ENCODE measurements around the gene CACNB2. TPM values are rescaled to one million over a fixed set of nuclear protein-coding genes. Genes with fewer than 3 reads are reported as not detected.
"Not testable (repeated sequence)": the region's sequence is repeated elsewhere in the genome, so short reads cannot be mapped to it uniquely, and the experiment has no call there.

The CACNB2 gene
- polyA plus RNA-seq, 1 experiment = 0.12 TPM

GRCh38 chr10:18577823-18578685 lies 437.8 kb downstream of the CACNB2 start:
- ChIA-PET POLR2A (no interaction called here), CTCF (no interaction called here)
- no peak overlapping the region for H3K4me3 ChIP-seq (ENCODE audit: low read depth, low read length)
- no peaks in the 10 kb centered on the region for H3K36me3 ChIP-seq (ENCODE audit: control insufficient read depth, insufficient read depth, low read length)
- no peak for DNase-seq (ENCODE audit: low read depth)
- no peak for TF ChIP-seq CTCF (IDR thresholded peaks at IDR 0.05; ENCODE audit: insufficient read depth, low read depth, low read length)
- no peaks in the 10 kb centered on the region for H3K27me3 ChIP-seq (ENCODE audit: control insufficient read depth, insufficient read depth, low read length)

GRCh38 chr10:18582803-18583202 lies 442.6 kb downstream of the CACNB2 start:
- H3K27me3 ChIP-seq (ENCODE audit: control insufficient read depth, insufficient read depth, low read length) = no peaks in the 10 kb centered on the region
- no peak for DNase-seq (ENCODE audit: low read depth)
- ChIA-PET POLR2A (no interaction called here), CTCF (no interaction called here)
- TF ChIP-seq CTCF (IDR thresholded peaks at IDR 0.05; ENCODE audit: insufficient read depth, low read depth, low read length) = no peak
- no peak overlapping the region for H3K4me3 ChIP-seq (ENCODE audit: low read depth, low read length)
- H3K36me3 ChIP-seq (ENCODE audit: control insufficient read depth, insufficient read depth, low read length) = no peaks in the 10 kb centered on the region

- no peak for DNase-seq (ENCODE audit: low read depth)
- POLR2A ChIA-PET = no interaction called here
- Histone ChIP-seq H3K4me3 (ENCODE audit: low read depth, low read length) (no peak overlapping the region), H3K36me3 (ENCODE audit: control insufficient read depth, insufficient read depth, low read length) (no peaks in the 10 kb centered on the region), H3K27me3 (ENCODE audit: control insufficient read depth, insufficient read depth, low read length) (no peaks in the 10 kb centered on the region)
- CTCF ChIA-PET = no interaction called here
- TF ChIP-seq CTCF (IDR thresholded peaks at IDR 0.05; ENCODE audit: insufficient read depth, low read depth, low read length) = no peak
Observed at GRCh38 chr10:18583575-18584270, 443.5 kb downstream of the CACNB2 start.

- DNase-seq (ENCODE audit: low read depth); POLR2A ChIA-PET; H3K27me3 ChIP-seq (ENCODE audit: control insufficient read depth, insufficient read depth, low read length); H3K4me3 ChIP-seq (ENCODE audit: low read depth, low read length); H3K36me3 ChIP-seq (ENCODE audit: control insufficient read depth, insufficient read depth, low read length): not testable (repeated sequence)
- CTCF ChIA-PET = interaction anchor here (1.4 kb wide), 1 partner anchor 12 kb away, joined by 4 read pairs; no protein-coding TSS in a partner anchor
Observed at GRCh38 chr10:18586637-18587036, 446.4 kb downstream of the CACNB2 start.

- H3K36me3 ChIP-seq (ENCODE audit: control insufficient read depth, insufficient read depth, low read length); H3K27me3 ChIP-seq (ENCODE audit: control insufficient read depth, insufficient read depth, low read length); POLR2A ChIA-PET; H3K4me3 ChIP-seq (ENCODE audit: low read depth, low read length); DNase-seq (ENCODE audit: low read depth): not testable (repeated sequence)
- CTCF ChIA-PET = interaction anchor here (0.6 kb wide), 1 partner anchor 111 kb away, joined by 3 read pairs; no protein-coding TSS in a partner anchor
Observed at GRCh38 chr10:18591141-18591540, 450.9 kb downstream of the CACNB2 start.

Other genes with a start within 250 kb of the CACNB2 start
- not detected in 2 replicates for gene SLC39A12, start 188.5 kb upstream of the CACNB2 start, polyA plus RNA-seq (2011; rRNA removed)

Data from BJ (cell line).